Activated CD4-positive, alpha-beta T cell treated with anti-CD3 and anti-CD28 coated beads for 36 hours (primary cell): Measurements from ENCODE around the gene MINK1. TPM values are rescaled to one million over a fixed set of nuclear protein-coding genes. Genes with fewer than 3 reads are reported as not detected.
A peak's percentile ranks its signal among the peaks of the same experiment; 100 is the strongest.

Experiments used
- ATAC-seq: fragments of 200-7000 bp; cut with Tn5 transposase; one replicate; pipeline ENCODE4 v1.10.0; 2021; ENCODE audit warnings: mild to moderate bottlenecking, moderate library complexity
- CTCF ChIA-PET: fragments of 350-600 bp; sonication (Branson Sonifier 250); formaldehyde crosslinking; loops from one replicate; lab custom pipeline; 2021; ENCODE audit warnings: antibody characterized with exemption; lab: Charles Lee
- POLR2A ChIA-PET: fragments of 350-600 bp; sonication (Branson Sonifier 250); formaldehyde crosslinking; loops from one replicate; lab custom pipeline; 2021; ENCODE audit warnings: antibody characterized with exemption, inconsistent platforms; lab: Charles Lee
- DNase-seq: peaks from one replicate; pipeline ENCODE4 v3.0.0-alpha.2; 2020
- H3K27ac Mint-ChIP-seq: one replicate; pipeline ENCODE4 v1.8.0; 2021; ENCODE audit warnings: mixed read lengths
- H3K27me3 Mint-ChIP-seq: one replicate; pipeline ENCODE4 v1.8.0; 2021; ENCODE audit warnings: mixed read lengths
- H3K36me3 Mint-ChIP-seq: one replicate; pipeline ENCODE4 v1.8.0; 2021; ENCODE audit warnings: low read depth, mixed read lengths
- H3K4me1 Mint-ChIP-seq: one replicate; pipeline ENCODE4 v1.8.0; 2021; ENCODE audit warnings: mixed read lengths
- H3K4me3 Mint-ChIP-seq: one replicate; pipeline ENCODE4 v1.8.0; 2021; ENCODE audit warnings: mild to moderate bottlenecking, moderate library complexity, mixed read lengths
- H3K9me3 Mint-ChIP-seq: one replicate; pipeline ENCODE4 v1.8.0; 2021; ENCODE audit warnings: low read depth, mixed read lengths
- intact Hi-C, 2 experiments: fragments of 100-400 bp; cut with DNase I in 1 of 2; cut with micrococcal nuclease in 1 of 2; formaldehyde crosslinking; loops; one replicate each; pipeline versions ENCODE4 v1.14.2 to v1.15.1; 2022 to 2024; cut with DNase I, micrococcal nuclease
- total RNA-seq, 2 experiments: library from RNA; stranded (reverse); gene quantifications; one replicate each; pipeline ENCODE4 v1.2.3, GENCODE V29; 2021

MINK1 gene
- total RNA-seq, 2 experiments from 2014 or later = 48.2 to 57.7 TPM

DNA sequence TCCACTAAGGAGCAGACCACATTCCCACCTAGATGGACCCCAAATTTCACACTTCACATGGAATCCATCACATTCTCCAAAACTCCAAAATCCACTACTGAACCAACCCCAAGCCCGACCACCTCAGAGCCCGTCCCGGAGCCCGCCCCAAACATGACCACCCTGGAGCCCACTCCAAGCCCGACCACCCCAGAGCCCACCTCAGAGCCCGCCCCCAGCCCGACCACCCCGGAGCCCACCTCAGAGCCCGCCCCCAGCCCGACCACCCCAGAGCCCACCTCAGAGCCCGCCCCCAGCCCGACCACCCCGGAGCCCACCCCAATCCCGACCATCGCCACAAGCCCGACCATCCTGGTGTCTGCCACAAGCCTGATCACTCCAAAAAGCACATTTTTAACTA is 100.5 kb downstream of the MINK1 start:
- peaks cover 23% of the 10 kb centered on the region for H3K4me1 Mint-ChIP-seq
- H3K4me3 Mint-ChIP-seq = no peak overlapping the region
- intact Hi-C loops = loop anchor here in 1 of 2 experiments (1.0 kb wide), 1 partner anchor 24 kb away; no protein-coding TSS in a partner anchor
- ATAC-seq = no peak
- ChIA-PET POLR2A (interaction anchor here (0.6 kb wide), 1 partner anchor 12 kb away, joined by 3 read pairs; no protein-coding TSS in a partner anchor), CTCF (interaction anchor here (1.0 kb wide), 1 partner anchor 9 kb away, joined by 3 read pairs; no protein-coding TSS in a partner anchor)
- no peak for DNase-seq
- peaks cover 38% of the 10 kb centered on the region for H3K36me3 Mint-ChIP-seq
- H3K27me3 Mint-ChIP-seq = no peaks in the 10 kb centered on the region
- H3K9me3 Mint-ChIP-seq = no peaks in the 10 kb centered on the region
- peak overlapping the region; percentile 59 for H3K27ac Mint-ChIP-seq

DNA sequence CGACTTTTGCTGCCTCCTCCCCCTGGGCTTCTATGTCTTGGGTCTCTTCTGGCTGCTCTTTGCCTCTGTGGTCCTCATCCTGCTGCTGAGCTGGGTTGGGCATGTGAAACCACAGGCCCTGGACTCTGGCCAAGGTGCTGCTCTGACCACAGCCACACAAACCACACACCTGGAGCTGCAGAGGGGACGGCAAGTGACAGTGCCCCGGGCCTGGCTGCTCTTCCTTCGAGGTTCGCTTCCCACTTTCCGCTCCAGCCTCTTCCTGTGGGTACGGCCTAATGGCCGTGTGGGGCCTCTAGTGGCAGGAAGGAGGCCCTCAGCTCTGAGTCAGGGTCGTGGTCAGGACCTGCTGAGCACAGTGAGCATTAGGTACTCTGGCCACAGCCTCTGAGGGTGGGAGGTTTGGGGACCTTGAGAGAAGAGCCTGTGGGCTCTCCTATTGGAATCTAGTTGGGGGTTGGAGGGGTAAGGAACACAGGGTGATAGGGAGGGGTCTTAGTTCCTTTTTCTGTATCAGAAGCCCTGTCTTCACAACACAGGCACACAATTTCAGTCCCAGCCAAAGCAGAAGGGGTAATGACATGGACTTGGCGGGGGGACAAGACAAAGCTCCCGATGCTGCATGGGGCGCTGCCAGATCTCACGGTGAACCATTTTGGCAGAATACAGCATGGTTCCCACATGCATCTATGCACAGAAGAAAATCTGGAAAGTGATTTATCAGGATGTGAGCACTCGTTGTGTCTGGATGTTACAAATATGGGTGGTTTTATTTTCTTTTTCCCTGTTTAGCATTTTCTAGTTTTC is 101.2 kb downstream of the MINK1 start:
- peaks cover 27% of the 10 kb centered on the region for H3K4me1 Mint-ChIP-seq
- H3K9me3 Mint-ChIP-seq = no peaks in the 10 kb centered on the region
- peaks cover 39% of the 10 kb centered on the region for H3K36me3 Mint-ChIP-seq
- no peak overlapping the region for H3K4me3 Mint-ChIP-seq
- intact Hi-C loops = loop anchor here in 1 of 2 experiments (1.0 kb wide), 1 partner anchor 25 kb away; no protein-coding TSS in a partner anchor
- peak overlapping the region; percentile 59 for H3K27ac Mint-ChIP-seq
- POLR2A ChIA-PET = interaction anchor here (0.6 kb wide), 1 partner anchor 13 kb away, joined by 3 read pairs; no protein-coding TSS in a partner anchor
- DNase-seq = no peak
- ATAC-seq = peak; percentile 63
- CTCF ChIA-PET = interaction anchor here (0.6 to 1.0 kb wide), 3 partner anchors 10 to 70 kb away, joined by 3 read pairs; no protein-coding TSS in a partner anchor
- no peaks in the 10 kb centered on the region for H3K27me3 Mint-ChIP-seq

DNA sequence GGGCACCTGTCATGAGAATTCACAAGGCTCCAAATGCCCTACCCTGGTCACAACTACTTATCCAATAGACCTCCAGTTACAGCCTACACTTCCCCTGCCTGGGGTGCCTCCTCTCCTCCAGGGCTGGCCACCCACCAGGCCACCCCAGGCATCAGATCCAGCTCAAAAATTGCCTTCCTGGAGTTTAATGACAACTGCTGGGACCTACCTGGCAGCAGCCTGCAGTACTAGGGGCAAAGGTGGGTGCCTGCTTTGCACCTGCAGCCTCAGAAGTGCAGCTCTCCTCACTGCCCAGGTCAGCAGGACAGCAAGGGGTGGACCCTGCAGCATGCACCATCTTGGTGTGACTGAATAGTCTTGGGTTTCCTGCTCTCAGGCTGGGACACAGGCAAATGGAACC is 102.5 kb downstream of the MINK1 start:
- POLR2A ChIA-PET = no interaction called here
- Mint-ChIP-seq H3K4me3 (no peak overlapping the region), H3K27ac (no peak overlapping the region), H3K36me3 (peaks cover 44% of the 10 kb centered on the region), H3K9me3 (no peaks in the 10 kb centered on the region), H3K4me1 (peaks cover 27% of the 10 kb centered on the region), H3K27me3 (no peaks in the 10 kb centered on the region)
- no peak for DNase-seq
- intact Hi-C loops = no loop called here
- CTCF ChIA-PET = no interaction called here
- ATAC-seq = no peak

DNA sequence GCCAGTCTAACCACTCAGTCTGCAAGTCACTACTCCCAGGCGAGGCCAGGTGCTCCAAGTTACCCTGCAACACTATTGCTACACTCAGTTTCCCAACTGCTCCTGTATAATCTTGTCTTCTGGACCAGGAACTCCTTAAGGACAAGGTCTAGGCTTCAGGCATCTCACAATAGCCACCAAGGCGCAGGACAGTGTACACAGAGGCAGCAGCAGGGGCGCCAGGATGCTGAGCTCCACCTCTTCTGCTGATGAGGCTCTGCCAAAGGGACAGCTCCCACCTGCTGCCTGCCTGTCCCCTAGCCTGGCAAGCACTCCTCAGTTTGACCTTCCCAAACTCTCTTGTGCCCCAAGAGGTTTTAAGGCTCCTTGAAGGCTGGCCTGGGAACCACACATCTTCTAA is 103.3 kb downstream of the MINK1 start:
- DNase-seq (no peak), ATAC-seq (no peak)
- ChIA-PET CTCF (interaction anchor here (0.7 kb wide), 1 partner anchor 114 kb away, joined by 3 read pairs; no protein-coding TSS in a partner anchor), POLR2A (no interaction called here)
- Mint-ChIP-seq H3K4me1 (peaks cover 31% of the 10 kb centered on the region), H3K27ac (no peak overlapping the region), H3K27me3 (no peaks in the 10 kb centered on the region), H3K4me3 (no peak overlapping the region), H3K36me3 (peaks cover 47% of the 10 kb centered on the region), H3K9me3 (no peaks in the 10 kb centered on the region)
- intact Hi-C loops = no loop called here

DNA sequence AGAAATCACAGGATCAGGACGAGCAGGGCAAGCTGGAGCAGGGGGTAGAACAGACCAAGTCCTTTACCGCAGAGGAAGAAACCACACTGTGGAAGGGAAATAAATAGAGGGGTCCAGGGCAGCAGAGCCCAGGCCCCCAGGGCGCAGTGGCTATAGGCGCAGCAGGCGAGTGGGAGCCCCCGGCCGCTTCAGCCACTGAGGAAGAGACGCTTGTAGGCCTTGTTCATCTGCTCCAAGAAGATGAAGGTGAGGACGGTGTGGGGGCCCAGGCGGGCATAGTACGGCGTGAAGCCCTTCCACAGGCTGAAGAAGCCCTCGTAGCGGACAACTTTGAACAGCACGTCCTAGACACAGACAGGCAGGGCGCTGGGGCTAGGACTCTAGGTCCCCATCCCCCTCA is 104.4 kb downstream of the MINK1 start:
- Mint-ChIP-seq H3K27me3 (no peaks in the 10 kb centered on the region), H3K4me3 (peak overlapping the region; percentile 99), H3K36me3 (peaks cover 55% of the 10 kb centered on the region), H3K9me3 (no peaks in the 10 kb centered on the region), H3K27ac (no peak overlapping the region), H3K4me1 (peaks cover 42% of the 10 kb centered on the region)
- intact Hi-C loops = no loop called here
- ChIA-PET POLR2A (no interaction called here), CTCF (no interaction called here)
- ATAC-seq = no peak
- DNase-seq = no peak

DNA sequence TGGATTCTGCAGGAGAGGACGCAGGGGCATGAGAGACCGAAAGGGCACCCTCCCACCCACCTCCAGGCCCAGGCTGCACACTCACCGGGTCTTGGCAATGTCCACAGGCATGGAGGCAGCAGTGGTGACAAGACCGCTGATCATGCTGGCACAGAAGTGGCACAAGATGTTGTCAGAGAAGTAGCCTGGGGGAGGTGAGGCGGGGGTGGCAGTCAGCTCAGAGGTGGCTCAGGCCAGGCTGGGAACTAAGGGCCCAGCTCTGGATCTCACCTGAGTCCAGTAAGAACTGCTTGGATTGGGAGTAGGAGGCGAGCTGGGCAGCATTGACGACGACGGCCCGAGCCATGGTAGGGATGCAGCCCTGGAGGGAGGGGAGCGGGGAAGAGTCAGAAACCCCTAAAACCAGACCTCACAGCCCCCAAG is 104.9 kb downstream of the MINK1 start:
- DNase-seq = no peak
- no peak overlapping the region for H3K27ac Mint-ChIP-seq
- peaks cover 47% of the 10 kb centered on the region for H3K4me1 Mint-ChIP-seq
- H3K9me3 Mint-ChIP-seq = no peaks in the 10 kb centered on the region
- H3K4me3 Mint-ChIP-seq = peak overlapping the region; percentile 99
- ATAC-seq = no peak
- no peaks in the 10 kb centered on the region for H3K27me3 Mint-ChIP-seq
- ChIA-PET CTCF (interaction anchor here (1.4 kb wide), 1 partner anchor 14 kb away, joined by 5 read pairs; no protein-coding TSS in a partner anchor), POLR2A (no interaction called here)
- intact Hi-C loops = no loop called here
- peaks cover 60% of the 10 kb centered on the region for H3K36me3 Mint-ChIP-seq

DNA sequence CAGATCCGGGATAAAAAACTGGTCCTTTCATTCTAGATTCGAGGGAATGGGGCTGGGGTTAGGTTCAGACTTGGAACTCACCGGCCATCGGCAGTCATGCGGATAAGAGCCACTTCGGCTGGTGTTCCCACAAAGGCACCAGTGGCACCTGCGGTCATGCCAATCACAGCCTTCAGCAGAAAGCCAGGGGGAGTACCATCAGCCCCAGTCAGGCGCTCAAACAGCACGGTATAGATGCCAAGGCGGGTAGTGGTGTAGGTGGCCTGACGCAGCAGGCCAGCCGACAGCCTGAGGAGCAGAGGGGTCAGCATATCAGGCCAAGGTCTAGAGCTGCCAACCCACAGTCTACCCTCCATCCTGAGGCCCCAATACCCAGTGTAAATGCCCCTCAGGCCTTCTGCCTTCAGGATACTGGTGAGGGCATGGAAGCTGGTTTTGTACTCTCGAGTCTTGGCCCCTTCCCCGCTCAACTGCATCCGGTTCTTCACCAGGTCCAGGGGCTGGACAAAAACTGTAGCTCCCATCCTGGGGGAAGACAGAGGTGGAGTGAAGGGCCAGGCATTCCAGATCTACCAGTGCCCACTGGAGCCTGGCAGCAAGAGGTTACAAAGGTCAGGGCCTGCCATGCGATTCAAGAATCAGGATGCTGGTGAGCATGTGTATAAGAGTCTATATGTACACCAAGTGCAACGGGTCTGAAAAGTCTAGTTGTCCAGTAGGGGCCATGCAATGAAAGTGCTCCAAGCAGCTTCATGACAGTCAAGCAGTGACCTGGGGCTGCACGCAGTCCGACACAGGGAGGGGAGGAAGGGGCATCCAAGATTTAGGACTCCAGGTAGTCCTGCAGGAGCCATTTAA is 105.8 kb downstream of the MINK1 start:
- intact Hi-C loops = no loop called here
- Mint-ChIP-seq H3K27me3 (no peaks in the 10 kb centered on the region), H3K36me3 (peaks cover 62% of the 10 kb centered on the region), H3K27ac (peak overlapping the region; percentile 97), H3K4me1 (peaks cover 51% of the 10 kb centered on the region), H3K4me3 (peak overlapping the region; percentile 99), H3K9me3 (no peaks in the 10 kb centered on the region)
- ATAC-seq (no peak), DNase-seq (no peak)
- ChIA-PET POLR2A (interaction anchor here (1.6 to 1.8 kb wide), 4 partner anchors 13 to 140 kb away, joined by 6 to 16 read pairs (median 6); partner anchors contain the start of genes ENO3, SPAG7 and ZFP3), CTCF (interaction anchor here (0.7 to 3.0 kb wide), 9 partner anchors 8 to 124 kb away, joined by 3 to 13 read pairs (median 5); partner anchors contain the start of genes SLC52A1 and SPAG7)

DNA sequence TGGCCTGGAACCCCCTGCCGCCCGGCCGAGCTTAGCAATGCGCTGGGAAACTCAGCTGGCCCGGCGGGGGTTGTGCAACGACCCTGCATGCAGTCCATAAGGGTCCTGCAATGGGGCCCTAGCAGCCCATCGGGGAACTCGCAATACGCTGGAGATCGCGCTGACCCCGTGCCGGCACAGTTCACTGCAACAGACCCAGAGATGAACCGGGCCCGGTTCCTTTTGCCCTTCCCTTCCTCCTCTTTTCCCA is 106.3 kb downstream of the MINK1 start:
- intact Hi-C loops = no loop called here
- Mint-ChIP-seq H3K36me3 (peaks cover 67% of the 10 kb centered on the region), H3K27ac (peak overlapping the region; percentile 97), H3K4me3 (peak overlapping the region; percentile 99), H3K4me1 (peaks cover 51% of the 10 kb centered on the region), H3K9me3 (no peaks in the 10 kb centered on the region), H3K27me3 (no peaks in the 10 kb centered on the region)
- ChIA-PET CTCF (interaction anchor here (0.7 to 3.0 kb wide), 16 partner anchors 8 to 149 kb away, joined by 3 to 13 read pairs (median 4); partner anchors contain the start of genes C17orf107, CHRNE, INCA1 and KIF1C), POLR2A (interaction anchor here (0.7 to 1.8 kb wide), 13 partner anchors 9 to 480 kb away, joined by 3 to 16 read pairs (median 6); partner anchors contain the start of genes ARRB2, C17orf107, ENO3 and INCA1)
- DNase-seq = no peak
- no peak for ATAC-seq

DNA sequence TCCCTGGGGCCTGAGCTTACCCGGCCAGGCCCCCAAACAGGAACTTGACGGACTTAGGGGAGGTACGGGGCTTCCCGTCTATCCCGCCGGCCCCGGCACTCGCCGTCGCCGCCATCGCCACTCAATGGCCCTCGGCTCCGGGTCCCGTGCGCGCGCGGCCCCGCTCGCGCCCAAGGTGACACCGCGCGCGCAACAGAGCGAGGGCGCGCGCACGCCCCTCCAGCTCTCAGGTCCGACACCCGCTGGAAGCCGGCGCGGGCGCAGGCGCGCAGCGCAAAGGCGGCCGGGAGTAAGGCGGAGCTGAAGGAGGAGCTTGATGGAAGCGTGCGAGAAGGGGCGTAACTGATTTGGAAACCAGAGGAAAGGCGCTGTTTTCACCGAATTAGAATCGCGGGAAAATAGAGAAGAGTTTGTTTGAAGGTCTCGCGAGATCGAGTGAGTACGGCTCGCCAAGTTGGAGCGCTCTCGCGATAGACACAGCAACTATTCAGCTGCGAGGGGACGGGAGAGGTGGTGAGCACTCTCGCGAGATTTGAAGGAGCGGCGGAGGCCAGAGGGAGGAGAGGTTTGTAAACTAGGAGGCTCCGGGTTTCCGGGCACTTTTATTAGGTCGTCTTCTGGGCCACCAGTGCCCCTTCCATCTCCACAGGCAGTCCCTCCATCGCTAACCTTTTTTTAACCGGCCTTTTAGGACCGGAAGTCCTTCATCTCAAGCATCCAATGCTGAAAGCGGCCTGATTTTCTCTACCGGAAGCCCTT is 106.8 kb downstream of the MINK1 start, which contains the start of the genes RNF167 and SLC25A11:
Gene RNF167 (plus strand): TSS at position 473 of the 759 bp plus-strand sequence. CDS start 642 bp downstream, outside the sequence.
Gene SLC25A11 (minus strand): TSS at position 251 of the 759 bp plus-strand sequence. CDS start 136 bp downstream, at position 115.
- Mint-ChIP-seq H3K27ac (peak within 1 kb of the TSS; percentile 97), H3K27me3 (no peaks in the 10 kb centered on the region), H3K36me3 (peaks cover 71% of the 10 kb centered on the region), H3K9me3 (no peaks in the 10 kb centered on the region), H3K4me3 (peak within 1 kb of the TSS; percentile 99), H3K4me1 (peaks cover 53% of the 10 kb centered on the region)
- CTCF ChIA-PET = interaction anchor here (0.7 to 3.0 kb wide), 15 partner anchors 14 to 499 kb away, joined by 3 to 13 read pairs (median 4); partner anchors contain the start of genes C17orf107, C1QBP, CHRNE and INCA1
- POLR2A ChIA-PET = interaction anchor here (0.7 to 1.8 kb wide), 14 partner anchors 9 to 480 kb away, joined by 3 to 16 read pairs (median 6); partner anchors contain the start of genes ARRB2, C17orf107, ENO3 and INCA1
- ATAC-seq (peak; percentile 83), DNase-seq (peak; percentile 98)
- intact Hi-C loops = loop anchor here (1.0 to 10.0 kb wide), 23 partner anchors 8 to 1218 kb away; partner anchors contain the start of genes INCA1 (in 2 of the 2), KIF1C (in 2 of the 2), PFN1 (in 2 of the 2) and SPAG7 (in 2 of the 2)
